ENCODE data around the gene SAP30BP. TPM values are rescaled to one million over a fixed set of nuclear protein-coding genes. Genes with fewer than 3 reads are reported as not detected.
"Not testable (repeated sequence)": the region's sequence is repeated elsewhere in the genome, so short reads cannot be mapped to it uniquely, and the experiment has no call there.

SAP30BP gene
- total RNA-seq, 4 donors from 2014 or later = 65.3 to 117 (median 101) TPM

GRCh38 chr17:75634754-75635609, 32.2 kb upstream of the SAP30BP start:
- H3K27ac ChIP-seq = peak overlapping the region in 2 of 4 donors; percentile 45 to 75
- H3K27me3 ChIP-seq = no peaks in the 10 kb centered on the region
- DNase-seq = no peak
- peaks cover 5 to 63% (median 9%) of the 10 kb centered on the region in 4 donors for H3K4me1 ChIP-seq
- H3K36me3 ChIP-seq = peaks cover 0 to 3% (median 0%) of the 10 kb centered on the region in 3 donors
- TF ChIP-seq POLR2A (IDR thresholded peaks at IDR 0.05) (no peak), CTCF (IDR thresholded peaks at IDR 0.05) (no peak)
- H3K4me3 ChIP-seq = peak overlapping the region in 1 of 4 donors; percentile 1
- H3K9me3 ChIP-seq = no peaks in the 10 kb centered on the region

- peak in 2 of 3 donors; percentile 77 to 84 for DNase-seq
- H3K4me1 ChIP-seq = peaks cover 5 to 63% (median 9%) of the 10 kb centered on the region in 4 donors
- H3K27me3 ChIP-seq = no peaks in the 10 kb centered on the region
- peak overlapping the region in 2 of 4 donors; percentile 45 to 75 for H3K27ac ChIP-seq
- H3K9me3 ChIP-seq = no peaks in the 10 kb centered on the region
- TF ChIP-seq CTCF (IDR thresholded peaks at IDR 0.05) (peak in 2 of 6 experiments; percentile 9 to 26), POLR2A (IDR thresholded peaks at IDR 0.05) (no peak)
- H3K4me3 ChIP-seq = no peak overlapping the region
- no peaks in the 10 kb centered on the region for H3K36me3 ChIP-seq
Observed at GRCh38 chr17:75635610-75636202, 31.4 kb upstream of the SAP30BP start.

- no peak overlapping the region for H3K4me3 ChIP-seq
- no peak for DNase-seq
- TF ChIP-seq CTCF (IDR thresholded peaks at IDR 0.05) = no peak
- TF ChIP-seq POLR2A (IDR thresholded peaks at IDR 0.05) = no peak
- H3K9me3 ChIP-seq = no peaks in the 10 kb centered on the region
- H3K27ac ChIP-seq = peak overlapping the region in 1 of 4 donors; percentile 75
- no peaks in the 10 kb centered on the region for H3K27me3 ChIP-seq
- H3K4me1 ChIP-seq = peaks cover 5 to 63% (median 9%) of the 10 kb centered on the region in 4 donors
- no peaks in the 10 kb centered on the region for H3K36me3 ChIP-seq
Observed at GRCh38 chr17:75636381-75637142, 30.6 kb upstream of the SAP30BP start.

- Histone ChIP-seq H3K9me3 (no peaks in the 10 kb centered on the region), H3K4me3 (no peak overlapping the region), H3K27me3 (no peaks in the 10 kb centered on the region), H3K27ac (peak overlapping the region in 1 of 4 donors; percentile 75), H3K36me3 (no peaks in the 10 kb centered on the region), H3K4me1 (peaks cover 5 to 62% (median 9%) of the 10 kb centered on the region in 4 donors)
- TF ChIP-seq CTCF (IDR thresholded peaks at IDR 0.05) (no peak), POLR2A (IDR thresholded peaks at IDR 0.05) (no peak)
- DNase-seq = no peak
Observed at GRCh38 chr17:75637143-75637538, 30.0 kb upstream of the SAP30BP start.

- H3K9me3 ChIP-seq = no peaks in the 10 kb centered on the region
- H3K4me3 ChIP-seq = no peak overlapping the region
- TF ChIP-seq POLR2A (IDR thresholded peaks at IDR 0.05) (no peak), CTCF (IDR thresholded peaks at IDR 0.05) (no peak)
- peaks cover 5 to 62% (median 9%) of the 10 kb centered on the region in 4 donors for H3K4me1 ChIP-seq
- no peak for DNase-seq
- H3K36me3 ChIP-seq = no peaks in the 10 kb centered on the region
- peak overlapping the region in 1 of 4 donors; percentile 75 for H3K27ac ChIP-seq
- H3K27me3 ChIP-seq = no peaks in the 10 kb centered on the region
Observed at GRCh38 chr17:75637551-75637950, 29.6 kb upstream of the SAP30BP start.

- not testable (repeated sequence) for H3K36me3 ChIP-seq, H3K9me3 ChIP-seq, H3K27me3 ChIP-seq, H3K4me3 ChIP-seq, DNase-seq, H3K27ac ChIP-seq
- peaks cover 1 to 62% (median 8%) of the 10 kb centered on the region in 4 donors for H3K4me1 ChIP-seq
Observed at GRCh38 chr17:75638039-75638438, 29.1 kb upstream of the SAP30BP start.

Measured in Peyer's patch (tissue), 4 donors.